K562 (cell line): ENCODE results near the gene GAB2.

Source experiments
- CEBPB ChIP-seq: fragments of 450-650 bp; IDR thresholded peaks from 2 replicates; pipeline ENCODE4 v1.6.1; 2016; ENCODE audit warnings: missing genetic modification characterization, missing compliant biosample characterization
- LEF1 ChIP-seq: fragments of 450-650 bp; IDR thresholded peaks from 2 replicates; pipeline ENCODE4 v1.6.1; 2016; ENCODE audit warnings: mild to moderate bottlenecking
- NCOR1 ChIP-seq: fragments of 450-650 bp; IDR thresholded peaks from 2 replicates; pipeline ENCODE4 v1.6.1; 2016; ENCODE audit warnings: mild to moderate bottlenecking, moderate library complexity
- RCOR1 ChIP-seq, 2 experiments: IDR thresholded peaks; 2 replicates each; pipeline ENCODE4 v1.6.1; 2012; ENCODE audit warnings: low read depth in 2 of 2, low read length in 2 of 2, borderline replicate concordance in 1 of 2, improper control_type of control experiment in 1 of 2
- ZNF76 ChIP-seq: fragments of 250-450 bp; sonication (Bioruptor Pico); IDR thresholded peaks from 2 replicates; pipeline ENCODE4 v1.4.0; 2020; ENCODE audit warnings: mild to moderate bottlenecking, moderate library complexity, borderline replicate concordance

GRCh38 chr11:78310500-78310909 is 107.1 kb downstream of the GAB2 start:
- TF ChIP-seq RCOR1 (IDR thresholded peaks at IDR 0.05; ENCODE audit: borderline replicate concordance in 1 of 2, low read depth in 2 of 2, low read length in 2 of 2): no peak
- TF ChIP-seq CEBPB (tag): no peak
- no peak for TF ChIP-seq LEF1
- no peak for TF ChIP-seq NCOR1
- TF ChIP-seq ZNF76 (CRISPR knock-in tag): no peak
